Stomach smooth muscle (tissue), 2 donors: ENCODE data around the gene SYNE4.
"Not testable (repeated sequence)": the region's sequence is repeated elsewhere in the genome, so short reads cannot be mapped to it uniquely, and the experiment has no call there.

Experiments
- H3K27ac ChIP-seq: one replicate; pipeline ENCODE4 v1.7.0; 2013; ENCODE audit warnings: mild to moderate bottlenecking, low read length, inconsistent platforms
- H3K27me3 ChIP-seq, 2 donors: one replicate each; pipeline ENCODE4 v1.7.0; 2013; ENCODE audit warnings: low read length in 2 of 2; ENCODE audit not compliant: insufficient read depth in 2 of 2, control insufficient read depth in 1 of 2
- H3K36me3 ChIP-seq, 2 donors: one replicate each; pipeline ENCODE4 v1.7.0; 2013; ENCODE audit warnings: low read length in 2 of 2; ENCODE audit not compliant: control insufficient read depth in 2 of 2, insufficient read depth in 2 of 2
- H3K4me1 ChIP-seq: one replicate; pipeline ENCODE4 v1.7.0; 2013; ENCODE audit warnings: low read length; ENCODE audit not compliant: control insufficient read depth, insufficient read depth
- H3K4me3 ChIP-seq, 2 donors: one replicate each; pipeline ENCODE4 v1.7.0; 2013; ENCODE audit warnings: low read length in 2 of 2
- H3K9ac ChIP-seq, 2 donors: one replicate each; pipeline ENCODE4 v1.7.0; 2013; ENCODE audit warnings: low read length in 2 of 2, mild to moderate bottlenecking in 1 of 2
- H3K9me3 ChIP-seq, 2 donors: one replicate each; pipeline ENCODE4 v1.7.0; 2013; ENCODE audit warnings: low read length in 2 of 2; ENCODE audit not compliant: control insufficient read depth in 2 of 2
- donor health status: healthy.
- donor health status: Pancreatic carcinoma.

The SYNE4 gene

GRCh38 chr19:36041831-36042230 lies 33.2 kb upstream of the SYNE4 start:
- H3K27me3 ChIP-seq: no peaks in the 10 kb centered on the region
- peak overlapping the region; percentile 24 for H3K27ac ChIP-seq
- H3K4me3 ChIP-seq: no peak overlapping the region
- H3K9me3 ChIP-seq: no peaks in the 10 kb centered on the region
- peaks cover 24% of the 10 kb centered on the region for H3K4me1 ChIP-seq
- H3K36me3 ChIP-seq: peaks cover 2 to 3% of the 10 kb centered on the region in 2 donors
- no peak overlapping the region for H3K9ac ChIP-seq

- not testable (repeated sequence) for H3K27me3 ChIP-seq, H3K27ac ChIP-seq
- peaks cover 19% of the 10 kb centered on the region for H3K4me1 ChIP-seq
Observed at GRCh38 chr19:36041092-36041491, 32.5 kb upstream of the SYNE4 start.

GRCh38 chr19:36040495-36040894 lies 31.9 kb upstream of the SYNE4 start:
- peaks cover 2 to 4% of the 10 kb centered on the region in 2 donors for H3K36me3 ChIP-seq
- H3K4me3 ChIP-seq: no peak overlapping the region
- no peaks in the 10 kb centered on the region for H3K9me3 ChIP-seq
- H3K9ac ChIP-seq: no peak overlapping the region
- no peak overlapping the region for H3K27ac ChIP-seq
- H3K27me3 ChIP-seq: no peaks in the 10 kb centered on the region
- H3K4me1 ChIP-seq: peaks cover 19% of the 10 kb centered on the region

More at GRCh38 chr19:36041092-36041491, 32.5 kb upstream of the SYNE4 start:
- not testable (repeated sequence) for H3K9ac ChIP-seq, H3K36me3 ChIP-seq, H3K9me3 ChIP-seq, H3K4me3 ChIP-seq

GRCh38 chr19:36032251-36033104 lies 23.9 kb upstream of the SYNE4 start, which contains the start of gene CLIP3:
TSS of gene CLIP3 (minus strand) at chr19:36032873. CDS start at chr19:36032357, 516 bp downstream.
- peaks cover 16% of the 10 kb centered on the region for H3K4me1 ChIP-seq
- peak within 1 kb of the TSS; percentile 79 for H3K4me3 ChIP-seq
- peaks cover 4 to 10% of the 10 kb centered on the region in 2 donors for H3K36me3 ChIP-seq
- H3K27me3 ChIP-seq: no peaks in the 10 kb centered on the region
- H3K9ac ChIP-seq: peak within 1 kb of the TSS; percentile 66 to 72
- no peaks in the 10 kb centered on the region for H3K9me3 ChIP-seq
- peak within 1 kb of the TSS; percentile 74 for H3K27ac ChIP-seq

- no peaks in the 10 kb centered on the region for H3K27me3 ChIP-seq
- H3K4me1 ChIP-seq: peaks cover 16% of the 10 kb centered on the region
- H3K4me3 ChIP-seq: no peak overlapping the region
- no peaks in the 10 kb centered on the region for H3K9me3 ChIP-seq
- H3K9ac ChIP-seq: no peak overlapping the region
- H3K36me3 ChIP-seq: peaks cover 8 to 16% of the 10 kb centered on the region in 2 donors
- H3K27ac ChIP-seq: no peak overlapping the region
Observed at GRCh38 chr19:36031308-36031707, 22.7 kb upstream of the SYNE4 start.

- Histone ChIP-seq H3K27me3 (no peaks in the 10 kb centered on the region), H3K9ac (no peak overlapping the region), H3K36me3 (peaks cover 14 to 22% of the 10 kb centered on the region in 2 donors), H3K27ac (no peak overlapping the region), H3K4me3 (no peak overlapping the region), H3K9me3 (no peaks in the 10 kb centered on the region), H3K4me1 (peaks cover 16% of the 10 kb centered on the region)
Observed at GRCh38 chr19:36030264-36031148, 21.9 kb upstream of the SYNE4 start.

- H3K9ac ChIP-seq: no peak overlapping the region
- peak overlapping the region; percentile 11 for H3K27ac ChIP-seq
- H3K9me3 ChIP-seq: no peaks in the 10 kb centered on the region
- no peaks in the 10 kb centered on the region for H3K27me3 ChIP-seq
- no peak overlapping the region for H3K4me3 ChIP-seq
- peaks cover 21 to 27% of the 10 kb centered on the region in 2 donors for H3K36me3 ChIP-seq
- H3K4me1 ChIP-seq: peaks cover 16% of the 10 kb centered on the region
Observed at GRCh38 chr19:36028313-36029041, 19.9 kb upstream of the SYNE4 start.

GRCh38 chr19:36027696-36028095 lies 19.1 kb upstream of the SYNE4 start:
- H3K27ac ChIP-seq: no peak overlapping the region
- no peak overlapping the region for H3K4me3 ChIP-seq
- peaks cover 9% of the 10 kb centered on the region for H3K4me1 ChIP-seq
- H3K9ac ChIP-seq: no peak overlapping the region
- H3K27me3 ChIP-seq: no peaks in the 10 kb centered on the region
- H3K36me3 ChIP-seq: peaks cover 26 to 31% of the 10 kb centered on the region in 2 donors
- H3K9me3 ChIP-seq: no peaks in the 10 kb centered on the region

- no peak overlapping the region for H3K9ac ChIP-seq
- no peak overlapping the region for H3K27ac ChIP-seq
- no peaks in the 10 kb centered on the region for H3K9me3 ChIP-seq
- H3K4me1 ChIP-seq: peaks cover 2% of the 10 kb centered on the region
- no peaks in the 10 kb centered on the region for H3K27me3 ChIP-seq
- peaks cover 30 to 33% of the 10 kb centered on the region in 2 donors for H3K36me3 ChIP-seq
- H3K4me3 ChIP-seq: no peak overlapping the region
Observed at GRCh38 chr19:36026091-36026876, 17.7 kb upstream of the SYNE4 start.
